Panc1 (cell line): Measurements from ENCODE around the gene SURF4. TPM values are rescaled to one million over a fixed set of nuclear protein-coding genes. Genes with fewer than 3 reads are reported as not detected.

ENCODE experiments used
- ATAC-seq: fragments of 200-7000 bp; cut with Tn5 transposase; 2 replicates; pipeline ENCODE4 v1.9.1; 2020; ENCODE audit warnings: mild to moderate bottlenecking, moderate library complexity
- BruUV-seq: library from RNA; stranded (reverse); fragments of 400-500 nt; replicated peaks from 2 replicates; lab custom pipeline; 2021; lab: Mats Ljungman, UMichigan
- CTCF ChIA-PET: fragments of 300-600 bp; sonication (Branson Sonifier 250); formaldehyde crosslinking; loops from one replicate; lab custom pipeline; 2022; ENCODE audit warnings: antibody characterized with exemption; lab: Charles Lee
- POLR2A ChIA-PET: fragments of 300-600 bp; sonication (Branson Sonifier 250); formaldehyde crosslinking; loops from one replicate; lab custom pipeline; 2022; ENCODE audit warnings: antibody characterized with exemption; lab: Charles Lee
- DNase-seq: peaks from one replicate; pipeline ENCODE4 v3.0.0-alpha.2; 2010; ENCODE audit warnings: low read depth, low spot score
- H3K27ac ChIP-seq: 2 replicates; pipeline ENCODE4 v1.5.1; 2011; ENCODE audit warnings: mild to moderate bottlenecking, low read length, inconsistent platforms
- H3K27me3 ChIP-seq: fragments of 200-500 bp; sonication (Bioruptor generic); 2 replicates; pipeline ENCODE4 v1.6.0; 2014; ENCODE audit warnings: low read length, inconsistent platforms; ENCODE audit not compliant: control insufficient read depth, insufficient read depth
- H3K36me3 ChIP-seq: fragments of 200-500 bp; sonication (Bioruptor generic); 2 replicates; pipeline ENCODE4 v1.5.1; 2014; ENCODE audit warnings: inconsistent platforms, mild to moderate bottlenecking, low read length, moderate library complexity; ENCODE audit not compliant: control insufficient read depth, insufficient read depth
- H3K4me1 ChIP-seq: 2 replicates; pipeline ENCODE4 v1.5.1; 2011; ENCODE audit warnings: inconsistent platforms, mild to moderate bottlenecking, low read length, moderate library complexity; ENCODE audit not compliant: control insufficient read depth, insufficient read depth
- H3K4me3 ChIP-seq, 2 experiments: 2 replicates each; pipeline ENCODE4 v1.5.1; 2011 to 2012; ENCODE audit warnings: low read depth in 2 of 2, low read length in 2 of 2, mild to moderate bottlenecking in 2 of 2, inconsistent platforms in 1 of 2, moderate library complexity in 1 of 2
- H3K9me3 ChIP-seq: fragments of 200-500 bp; sonication (Bioruptor generic); 2 replicates; pipeline ENCODE4 v1.5.1; 2014; ENCODE audit warnings: low read depth, mild to moderate bottlenecking, inconsistent platforms, low read length, moderate library complexity; ENCODE audit not compliant: control insufficient read depth, insufficient read depth
- POLR2AphosphoS5 ChIP-seq: IDR thresholded peaks from 2 replicates; pipeline ENCODE4 v1.6.1; 2012; ENCODE audit warnings: mild to moderate bottlenecking, low read depth, low read length, moderate library complexity
- SIN3A ChIP-seq: IDR thresholded peaks from 2 replicates; pipeline ENCODE4 v1.6.1; 2012; ENCODE audit warnings: low read depth, mild to moderate bottlenecking, low read length, moderate library complexity, borderline replicate concordance; ENCODE audit not compliant: insufficient read depth
- TCF7L2 ChIP-seq: IDR thresholded peaks from 2 replicates; pipeline ENCODE4 v1.6.1; 2011; ENCODE audit warnings: mild to moderate bottlenecking, low read depth, low read length, inconsistent platforms
- in situ Hi-C: cut with HindIII; loops from 2 replicates; pipeline ENCODE4 v1.10.0; 2016; ENCODE audit warnings: low sequenced_read_pairs, low pct_unique_long_range_greater_than_20kb
- intact Hi-C: fragments of 100-400 bp; cut with micrococcal nuclease; formaldehyde crosslinking; loops from one replicate; pipeline ENCODE4 v1.10.0; 2022; ENCODE audit not compliant: unreplicated experiment
- total RNA-seq: library from RNA; stranded (reverse); gene quantifications from one replicate; pipeline ENCODE4 v1.2.1, GENCODE V29; 2021; ENCODE audit not compliant: unreplicated experiment
- TF ChIP-seq, protein P1 (sequence below), 2 experiments: IDR thresholded peaks; 2 replicates each; pipeline ENCODE4 v1.6.1; 2011 to 2012; ENCODE audit warnings: low read depth in 2 of 2, control low read depth in 1 of 2, low read length in 1 of 2, mild to moderate bottlenecking in 1 of 2, moderate library complexity in 1 of 2; ENCODE audit not compliant: insufficient read depth in 1 of 2
- TF ChIP-seq, protein P2 (sequence below): fragments of 450-650 bp; IDR thresholded peaks from 2 replicates; pipeline ENCODE4 v1.5.1; 2017; ENCODE audit warnings: mild to moderate bottlenecking

Gene SURF4
- total RNA-seq, 1 experiment from 2014 or later = 149 TPM

DNA sequence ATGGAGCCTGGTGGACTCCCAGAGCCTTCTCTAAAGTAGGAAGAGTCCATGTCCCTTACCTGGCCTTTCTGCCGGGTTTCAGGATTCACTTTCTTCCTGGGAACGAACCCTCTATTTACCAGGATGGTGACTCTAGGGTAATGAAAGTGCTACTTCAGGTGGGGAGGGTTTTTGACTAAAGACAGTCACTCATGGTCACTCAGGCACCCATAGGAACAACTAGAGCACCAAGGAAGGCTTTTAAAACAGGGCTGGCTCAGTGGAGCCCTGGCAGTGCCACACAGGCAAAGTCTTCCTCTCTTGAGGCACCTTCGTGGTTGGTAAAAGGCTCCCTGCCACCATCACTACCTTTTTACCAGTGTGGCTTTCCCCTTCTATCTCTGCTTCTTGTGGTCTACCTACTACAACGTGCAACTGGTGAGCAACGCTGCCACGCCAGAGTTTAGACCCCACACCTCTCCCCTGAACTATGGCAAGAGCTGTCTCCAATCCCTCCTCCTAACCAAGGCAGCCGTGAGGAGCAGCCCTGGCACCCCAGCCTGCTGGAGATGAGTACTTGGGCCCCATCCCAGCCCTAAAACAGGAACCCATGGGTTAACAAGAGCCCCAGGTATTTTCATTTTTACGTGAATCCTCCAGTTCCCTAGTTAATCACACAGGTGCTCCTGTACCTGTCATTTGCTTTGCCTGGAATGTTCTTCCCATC, 23.1 kb downstream of the SURF4 start:
- Histone ChIP-seq H3K4me3 (no peak overlapping the region), H3K4me1 (peaks cover 22% of the 10 kb centered on the region), H3K27ac (no peak overlapping the region; the same call in 1 of the 2 replicates), H3K36me3 (peaks cover 28% of the 10 kb centered on the region), H3K9me3 (no peaks in the 10 kb centered on the region), H3K27me3 (no peaks in the 10 kb centered on the region)
- ChIA-PET POLR2A (no interaction called here), CTCF (no interaction called here)
- DNase-seq (no peak), ATAC-seq (no peak)
- no TSS peak for BruUV-seq
- in situ Hi-C loops = no loop called here
- intact Hi-C loops = loop anchor here (10.0 kb wide), 1 partner anchor 132 kb away; no protein-coding TSS in a partner anchor
- TF ChIP-seq, protein P1, sequence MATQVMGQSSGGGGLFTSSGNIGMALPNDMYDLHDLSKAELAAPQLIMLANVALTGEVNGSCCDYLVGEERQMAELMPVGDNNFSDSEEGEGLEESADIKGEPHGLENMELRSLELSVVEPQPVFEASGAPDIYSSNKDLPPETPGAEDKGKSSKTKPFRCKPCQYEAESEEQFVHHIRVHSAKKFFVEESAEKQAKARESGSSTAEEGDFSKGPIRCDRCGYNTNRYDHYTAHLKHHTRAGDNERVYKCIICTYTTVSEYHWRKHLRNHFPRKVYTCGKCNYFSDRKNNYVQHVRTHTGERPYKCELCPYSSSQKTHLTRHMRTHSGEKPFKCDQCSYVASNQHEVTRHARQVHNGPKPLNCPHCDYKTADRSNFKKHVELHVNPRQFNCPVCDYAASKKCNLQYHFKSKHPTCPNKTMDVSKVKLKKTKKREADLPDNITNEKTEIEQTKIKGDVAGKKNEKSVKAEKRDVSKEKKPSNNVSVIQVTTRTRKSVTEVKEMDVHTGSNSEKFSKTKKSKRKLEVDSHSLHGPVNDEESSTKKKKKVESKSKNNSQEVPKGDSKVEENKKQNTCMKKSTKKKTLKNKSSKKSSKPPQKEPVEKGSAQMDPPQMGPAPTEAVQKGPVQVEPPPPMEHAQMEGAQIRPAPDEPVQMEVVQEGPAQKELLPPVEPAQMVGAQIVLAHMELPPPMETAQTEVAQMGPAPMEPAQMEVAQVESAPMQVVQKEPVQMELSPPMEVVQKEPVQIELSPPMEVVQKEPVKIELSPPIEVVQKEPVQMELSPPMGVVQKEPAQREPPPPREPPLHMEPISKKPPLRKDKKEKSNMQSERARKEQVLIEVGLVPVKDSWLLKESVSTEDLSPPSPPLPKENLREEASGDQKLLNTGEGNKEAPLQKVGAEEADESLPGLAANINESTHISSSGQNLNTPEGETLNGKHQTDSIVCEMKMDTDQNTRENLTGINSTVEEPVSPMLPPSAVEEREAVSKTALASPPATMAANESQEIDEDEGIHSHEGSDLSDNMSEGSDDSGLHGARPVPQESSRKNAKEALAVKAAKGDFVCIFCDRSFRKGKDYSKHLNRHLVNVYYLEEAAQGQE (IDR thresholded peaks at IDR 0.05; ENCODE audit: insufficient read depth in 1 of 2, low read depth in 2 of 2, low read length in 1 of 2) = no peak
- TF ChIP-seq, protein P2, sequence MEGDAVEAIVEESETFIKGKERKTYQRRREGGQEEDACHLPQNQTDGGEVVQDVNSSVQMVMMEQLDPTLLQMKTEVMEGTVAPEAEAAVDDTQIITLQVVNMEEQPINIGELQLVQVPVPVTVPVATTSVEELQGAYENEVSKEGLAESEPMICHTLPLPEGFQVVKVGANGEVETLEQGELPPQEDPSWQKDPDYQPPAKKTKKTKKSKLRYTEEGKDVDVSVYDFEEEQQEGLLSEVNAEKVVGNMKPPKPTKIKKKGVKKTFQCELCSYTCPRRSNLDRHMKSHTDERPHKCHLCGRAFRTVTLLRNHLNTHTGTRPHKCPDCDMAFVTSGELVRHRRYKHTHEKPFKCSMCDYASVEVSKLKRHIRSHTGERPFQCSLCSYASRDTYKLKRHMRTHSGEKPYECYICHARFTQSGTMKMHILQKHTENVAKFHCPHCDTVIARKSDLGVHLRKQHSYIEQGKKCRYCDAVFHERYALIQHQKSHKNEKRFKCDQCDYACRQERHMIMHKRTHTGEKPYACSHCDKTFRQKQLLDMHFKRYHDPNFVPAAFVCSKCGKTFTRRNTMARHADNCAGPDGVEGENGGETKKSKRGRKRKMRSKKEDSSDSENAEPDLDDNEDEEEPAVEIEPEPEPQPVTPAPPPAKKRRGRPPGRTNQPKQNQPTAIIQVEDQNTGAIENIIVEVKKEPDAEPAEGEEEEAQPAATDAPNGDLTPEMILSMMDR = no peak
- TF ChIP-seq TCF7L2 (no peak), SIN3A (no peak), POLR2AphosphoS5 (no peak; the same call in none of the 2 replicates)

DNA sequence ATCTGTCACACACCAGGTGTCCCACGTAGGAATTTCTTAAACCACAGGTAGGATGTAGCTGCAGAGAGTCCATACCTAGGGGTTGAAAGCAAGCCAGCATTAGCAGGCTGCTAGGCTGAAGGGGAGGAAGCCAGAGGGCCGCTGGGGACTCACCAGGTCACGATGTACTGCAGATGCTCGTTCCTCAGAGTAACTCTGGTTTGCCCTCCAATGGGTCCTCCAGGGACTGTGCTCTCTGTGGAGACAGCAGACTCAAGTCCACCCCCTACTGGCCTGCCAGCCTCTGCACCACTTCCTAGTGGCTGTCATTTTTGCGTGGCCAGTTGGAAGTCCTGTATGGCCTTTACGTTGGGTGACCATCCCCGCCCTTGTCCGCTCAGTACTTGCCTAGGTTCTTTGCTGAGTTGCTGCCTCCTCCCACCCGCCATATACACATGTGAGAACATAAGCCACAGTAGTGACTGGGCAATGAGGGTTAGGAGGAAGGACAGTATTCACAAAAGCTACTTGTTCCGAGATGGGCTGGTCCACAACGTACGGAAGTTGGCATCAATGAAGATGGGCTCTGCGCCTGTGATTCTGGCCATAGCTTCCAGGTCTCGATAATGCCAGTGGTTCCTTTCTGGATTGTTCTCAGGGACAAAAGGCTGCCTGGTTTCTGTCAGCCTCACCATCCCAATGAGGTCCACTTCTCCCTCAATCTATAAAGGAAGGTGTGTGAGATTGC, 23.8 kb downstream of the SURF4 start:
- in situ Hi-C loops (no loop called here), intact Hi-C loops (loop anchor here (10.0 kb wide), 1 partner anchor 133 kb away; no protein-coding TSS in a partner anchor)
- no peak for DNase-seq
- no peaks in the 10 kb centered on the region for H3K9me3 ChIP-seq
- BruUV-seq = no TSS peak
- H3K4me1 ChIP-seq = peaks cover 15% of the 10 kb centered on the region
- H3K36me3 ChIP-seq = peaks cover 28% of the 10 kb centered on the region
- no peak overlapping the region for H3K4me3 ChIP-seq
- no peak for TF ChIP-seq SIN3A
- peak; percentile 61 for TF ChIP-seq POLR2AphosphoS5
- TF ChIP-seq, protein P2 = peak; percentile 77
- TF ChIP-seq TCF7L2 = no peak
- TF ChIP-seq, protein P1 (IDR thresholded peaks at IDR 0.05; ENCODE audit: insufficient read depth in 1 of 2, low read depth in 2 of 2, low read length in 1 of 2) = no peak
- ChIA-PET CTCF (interaction anchor here (0.7 kb wide), 1 partner anchor 8 kb away, joined by 5 read pairs; no protein-coding TSS in a partner anchor), POLR2A (interaction anchor here (0.6 kb wide), 1 partner anchor 421 kb away, joined by 3 read pairs; no protein-coding TSS in a partner anchor)
- H3K27me3 ChIP-seq = no peaks in the 10 kb centered on the region
- H3K27ac ChIP-seq = no peak overlapping the region; the same call in 1 of the 2 replicates
- peak; percentile 57 for ATAC-seq
